ENCODE measurements around the gene SORD.

The SORD gene

GRCh38 chr15:45091576-45091975, 68.6 kb downstream of the SORD start:
- TF ChIP-seq CTCF (IDR thresholded peaks at IDR 0.05), result no peak
- Histone ChIP-seq H3K4me3 (no peak overlapping the region), H3K27ac (no peak overlapping the region)
- no peak for DNase-seq (ENCODE audit: low spot score)

- Histone ChIP-seq H3K27ac (no peak overlapping the region), H3K4me3 (no peak overlapping the region)
- DNase-seq (ENCODE audit: low spot score), result no peak
- TF ChIP-seq CTCF (IDR thresholded peaks at IDR 0.05), result no peak
These were observed 70.0 kb downstream of the SORD start for GRCh38 chr15:45093013-45093412.

GRCh38 chr15:45093622-45094357, 70.8 kb downstream of the SORD start:
- no peak overlapping the region for H3K27ac ChIP-seq
- TF ChIP-seq CTCF (IDR thresholded peaks at IDR 0.05), result no peak
- no peak for DNase-seq (ENCODE audit: low spot score)
- no peak overlapping the region for H3K4me3 ChIP-seq

- no peak for DNase-seq (ENCODE audit: low spot score)
- Histone ChIP-seq H3K27ac (no peak overlapping the region), H3K4me3 (no peak overlapping the region)
- no peak for TF ChIP-seq CTCF (IDR thresholded peaks at IDR 0.05)
These were observed 71.3 kb downstream of the SORD start for GRCh38 chr15:45094358-45094730.

GRCh38 chr15:45095661-45096060, 72.7 kb downstream of the SORD start:
- H3K27ac ChIP-seq, result no peak overlapping the region
- H3K4me3 ChIP-seq, result no peak overlapping the region
- no peak for TF ChIP-seq CTCF (IDR thresholded peaks at IDR 0.05)
- DNase-seq (ENCODE audit: low spot score), result no peak

GRCh38 chr15:45097466-45097865, 74.5 kb downstream of the SORD start:
- H3K4me3 ChIP-seq, result no peak overlapping the region
- TF ChIP-seq CTCF (IDR thresholded peaks at IDR 0.05), result no peak
- H3K27ac ChIP-seq, result no peak overlapping the region
- no peak for DNase-seq (ENCODE audit: low spot score)

- DNase-seq (ENCODE audit: low spot score), result no peak
- Histone ChIP-seq H3K27ac (no peak overlapping the region), H3K4me3 (no peak overlapping the region)
- TF ChIP-seq CTCF (IDR thresholded peaks at IDR 0.05), result no peak
These were observed 76.7 kb downstream of the SORD start for GRCh38 chr15:45099549-45100165.

Measured in coronary artery (tissue), 2 donors.